D721Med (cell line): Measurements from ENCODE around the gene CDH23.

Experiments used
- DNase-seq: peaks from one replicate; pipeline ENCODE4 v3.0.0; 2011; ENCODE audit warnings: low spot score; ENCODE audit not compliant: insufficient read length
- FAIRE-seq: peaks from 2 replicates; lab custom pipeline; 2011; peaks lifted over from hg19 to GRCh38; lab: Jason Lieb, UNC
- CTCF ChIP-seq: IDR thresholded peaks from 2 replicates; pipeline ENCODE4 v1.5.1; 2012; ENCODE audit warnings: mild to moderate bottlenecking, control low read depth; ENCODE audit not compliant: insufficient read depth; ENCODE audit errors: missing control alignments

Gene CDH23

GRCh38 chr10:71656220-71656619 lies 259.5 kb downstream of the CDH23 start:
- DNase-seq (no peak), FAIRE-seq (no peak)

DNA sequence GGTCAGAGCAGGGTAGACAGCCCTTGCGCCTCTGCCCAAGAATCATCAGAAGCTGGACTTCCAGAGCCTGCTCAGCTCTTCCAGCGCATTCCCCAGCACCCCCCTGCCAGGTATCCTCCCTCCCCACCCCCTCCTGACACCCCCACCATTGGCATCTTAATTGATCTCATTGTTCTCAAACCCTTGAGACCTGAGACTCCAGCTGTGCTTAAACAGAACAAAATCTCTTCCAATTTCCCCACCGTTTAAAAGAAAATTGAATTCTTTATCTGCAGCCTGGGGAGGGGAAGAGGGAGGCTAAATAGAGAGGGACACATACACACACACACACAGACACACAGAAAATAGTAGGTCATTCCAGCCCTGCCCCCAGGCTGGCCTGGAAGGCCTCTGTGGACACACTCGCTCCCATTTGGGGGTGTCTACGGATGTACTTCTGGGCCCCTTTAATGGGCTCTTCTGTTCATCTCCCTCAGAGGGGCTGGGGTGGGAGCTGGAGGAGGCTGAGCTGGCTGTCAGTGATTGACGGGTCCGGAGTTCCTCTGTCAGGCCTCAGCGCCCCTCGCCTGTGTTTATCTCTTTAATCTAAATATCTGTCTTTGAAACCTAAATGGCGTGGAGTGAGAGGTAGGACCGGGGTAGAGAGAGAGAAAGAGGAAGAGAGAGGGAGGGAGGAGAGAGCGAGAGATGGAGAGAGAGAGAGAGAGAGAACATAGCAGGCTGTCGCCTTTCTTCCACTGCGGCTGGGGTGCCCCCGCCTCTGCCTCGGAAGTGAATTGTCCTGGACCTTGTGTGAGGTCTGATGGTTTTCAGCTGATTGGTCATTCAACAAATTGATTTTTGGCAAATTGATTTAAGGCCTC lies 261.1 kb downstream of the CDH23 start:
- FAIRE-seq (no peak), DNase-seq (no peak)
- no peak for TF ChIP-seq CTCF

More at GRCh38 chr10:71656220-71656619, 259.5 kb downstream of the CDH23 start:
- TF ChIP-seq CTCF: no peak

DNA sequence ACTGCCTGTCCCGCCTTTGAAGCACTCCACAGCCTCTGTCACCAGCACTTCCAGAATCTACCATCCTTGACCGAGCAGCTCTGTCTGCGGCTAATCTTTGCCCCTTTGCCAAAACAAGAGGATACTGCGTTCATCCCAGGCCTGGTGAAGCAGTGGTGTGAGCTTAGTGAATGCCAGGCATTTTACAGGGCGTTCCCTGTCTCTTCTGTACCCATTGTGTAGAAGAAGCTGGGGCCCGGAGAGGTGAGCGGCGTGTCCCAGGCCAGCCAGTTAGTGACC lies 261.7 kb downstream of the CDH23 start:
- TF ChIP-seq CTCF: no peak
- FAIRE-seq: no peak
- no peak for DNase-seq

DNA sequence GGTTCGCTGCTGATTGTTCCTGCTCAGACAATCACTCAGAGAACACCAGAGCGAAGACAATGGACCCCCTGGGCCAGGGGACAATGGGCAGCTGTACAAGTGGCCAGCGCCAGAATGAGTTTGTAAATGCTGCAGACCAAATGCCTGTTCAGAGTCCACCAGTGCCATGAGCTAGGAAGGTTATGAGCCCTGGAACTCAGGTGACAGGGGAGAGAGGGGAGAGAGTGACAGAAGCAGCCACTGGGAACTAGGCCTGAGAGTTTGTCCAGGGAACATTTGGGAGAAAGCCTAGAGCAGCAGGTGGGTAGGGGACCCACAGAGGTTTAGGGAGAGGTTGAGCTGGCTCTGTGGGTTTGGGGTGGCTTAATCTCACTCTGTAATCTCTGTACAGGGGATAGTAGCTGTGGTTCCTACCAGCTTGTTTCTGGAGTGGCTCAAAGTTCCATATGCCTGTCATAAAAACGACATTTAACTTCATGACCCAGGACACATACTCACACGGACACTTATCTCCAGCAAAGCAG lies 262.5 kb downstream of the CDH23 start:
- no peak for FAIRE-seq
- no peak for DNase-seq
- no peak for TF ChIP-seq CTCF

GRCh38 chr10:71659737-71660136 lies 263.0 kb downstream of the CDH23 start:
- FAIRE-seq: no peak
- no peak for DNase-seq
- TF ChIP-seq CTCF: no peak

DNA sequence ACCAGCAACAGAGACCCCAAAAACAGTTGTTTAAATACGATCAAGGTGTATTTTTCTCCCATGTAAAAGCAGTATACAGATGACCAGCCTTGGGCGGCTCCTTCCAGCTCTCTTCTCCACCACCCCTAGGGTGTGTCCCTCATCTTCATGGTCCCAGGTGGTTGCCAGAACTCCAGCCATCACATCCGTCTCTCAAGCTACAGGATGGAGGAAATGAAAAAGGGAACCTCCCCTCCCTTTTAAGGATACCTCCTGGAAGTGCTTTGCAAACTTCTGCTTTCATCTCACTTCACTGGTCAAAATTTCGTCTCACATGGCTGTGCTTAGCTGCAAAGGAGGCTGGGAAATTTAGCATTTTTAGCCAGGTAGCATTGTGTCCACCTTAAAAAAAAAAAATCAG lies 263.6 kb downstream of the CDH23 start:
- FAIRE-seq: no peak
- no peak for DNase-seq
- no peak for TF ChIP-seq CTCF

- FAIRE-seq (no peak), DNase-seq (no peak)
- no peak for TF ChIP-seq CTCF
Measured at GRCh38 chr10:71661060-71661622, 264.4 kb downstream of the CDH23 start.
